Lung (tissue), 12 donors: Measurements from ENCODE around the gene FUT8. TPM values are rescaled to one million over a fixed set of nuclear protein-coding genes. Genes with fewer than 3 reads are reported as not detected.

Experiments
- ATAC-seq: fragments of 200-7000 bp; cut with Tn5 transposase; one replicate; pipeline ENCODE4 v1.9.1; 2020; ENCODE audit warnings: moderate number of reproducible peaks; ENCODE audit not compliant: insufficient read depth, low FRiP score
- DNase-seq, 3 donors: peaks; one replicate each; pipeline ENCODE4 v3.0.0-alpha.2; 2013 to 2017
- H3K27ac ChIP-seq, 2 donors: one replicate each; pipeline ENCODE4 v1.5.1; 2013; ENCODE audit warnings: mild to moderate bottlenecking in 2 of 2, moderate library complexity in 2 of 2, control low read depth in 1 of 2, inconsistent platforms in 1 of 2, low read depth in 1 of 2, low read length in 1 of 2
- H3K27me3 ChIP-seq, 3 donors: one replicate each; pipeline ENCODE4 v1.5.1; 2013; ENCODE audit warnings: low read length in 2 of 3; ENCODE audit not compliant: control insufficient read depth in 3 of 3, insufficient read depth in 3 of 3
- H3K36me3 ChIP-seq, 4 donors: one replicate each; pipeline ENCODE4 v1.5.1; 2013; ENCODE audit warnings: low read length in 4 of 4, mild to moderate bottlenecking in 1 of 4, moderate library complexity in 1 of 4; ENCODE audit not compliant: control insufficient read depth in 4 of 4, insufficient read depth in 4 of 4
- H3K4me1 ChIP-seq, 5 donors: one replicate each; pipeline ENCODE4 v1.5.1; 2013; ENCODE audit warnings: low read length in 5 of 5, mild to moderate bottlenecking in 2 of 5, moderate library complexity in 1 of 5; ENCODE audit not compliant: control insufficient read depth in 5 of 5, insufficient read depth in 5 of 5
- H3K4me3 ChIP-seq: one replicate; pipeline ENCODE4 v1.5.1; 2013; ENCODE audit warnings: mild to moderate bottlenecking, control low read depth, moderate library complexity
- H3K9ac ChIP-seq, 2 donors: one replicate each; pipeline ENCODE4 v1.5.1; 2013; ENCODE audit warnings: low read length in 2 of 2, control low read depth in 1 of 2; ENCODE audit not compliant: insufficient read depth in 1 of 2
- H3K9me3 ChIP-seq, 4 donors: one replicate each; pipeline ENCODE4 v1.5.1; 2013; ENCODE audit warnings: low read length in 3 of 4, mild to moderate bottlenecking in 1 of 4, moderate library complexity in 1 of 4; ENCODE audit not compliant: control insufficient read depth in 4 of 4, insufficient read depth in 3 of 4
- WGBS, 2 donors: extraction: QIAGEN DNeasy Blood & Tissue Kit; methylation state at CpG; one replicate each; pipeline ENCODE4 v1.1.7; 2013; 5-methylcytosine and 5-hydroxymethylcytosine counted together
- polyA plus RNA-seq, 2 donors: library from polyadenylated mRNA; stranded (reverse); fragments of 200-250 nt; gene quantifications; one replicate each; pipeline ENCODE4 v1.2.1, GENCODE V29; 2013
- total RNA-seq, 2 donors: library from RNA; depleted of rRNA in 1 of 2; stranded (reverse); fragments of >200 nt in 1 of 2; gene quantifications; one replicate each; pipeline ENCODE4 v1.2.1, GENCODE V29; 2014 to 2021
- TF ChIP-seq, protein P1 (sequence below): IDR thresholded peaks from 2 replicates; pipeline ENCODE4 v1.5.1; 2012; ENCODE audit warnings: mild to moderate bottlenecking; ENCODE audit errors: control extremely low read depth, extremely low read depth
- donor health status: control.
- donor health status: control.
- donor health status: Bipolar disorder and iron deficiency.
- donor health status: healthy.
- donor health status: DM: yes; HTN: yes; CAD: no.

FUT8 gene
- total and polyA plus RNA-seq, 4 donors, result 9.9 to 98.5 (median 25.8) TPM

DNA sequence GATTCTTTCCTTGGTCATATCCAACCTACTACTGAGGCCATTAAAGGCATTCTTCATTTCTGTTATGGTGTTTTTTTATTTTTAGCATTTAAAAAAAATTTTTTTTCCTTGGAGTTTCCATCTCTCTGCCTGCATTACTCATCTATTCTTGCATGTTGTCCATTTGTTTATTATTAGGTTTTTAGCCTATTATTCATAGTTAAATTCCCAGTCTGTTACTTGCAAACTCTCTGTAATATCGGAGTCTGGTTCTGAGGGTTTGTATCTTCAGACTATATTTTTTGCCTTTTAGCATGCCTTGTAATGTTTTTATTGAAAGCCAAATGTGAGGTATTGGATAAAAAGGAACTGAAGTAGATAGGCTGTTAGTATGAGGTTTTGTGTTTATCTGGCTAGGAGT lies 284.3 kb downstream of the FUT8 start:
- TF ChIP-seq, protein P1, sequence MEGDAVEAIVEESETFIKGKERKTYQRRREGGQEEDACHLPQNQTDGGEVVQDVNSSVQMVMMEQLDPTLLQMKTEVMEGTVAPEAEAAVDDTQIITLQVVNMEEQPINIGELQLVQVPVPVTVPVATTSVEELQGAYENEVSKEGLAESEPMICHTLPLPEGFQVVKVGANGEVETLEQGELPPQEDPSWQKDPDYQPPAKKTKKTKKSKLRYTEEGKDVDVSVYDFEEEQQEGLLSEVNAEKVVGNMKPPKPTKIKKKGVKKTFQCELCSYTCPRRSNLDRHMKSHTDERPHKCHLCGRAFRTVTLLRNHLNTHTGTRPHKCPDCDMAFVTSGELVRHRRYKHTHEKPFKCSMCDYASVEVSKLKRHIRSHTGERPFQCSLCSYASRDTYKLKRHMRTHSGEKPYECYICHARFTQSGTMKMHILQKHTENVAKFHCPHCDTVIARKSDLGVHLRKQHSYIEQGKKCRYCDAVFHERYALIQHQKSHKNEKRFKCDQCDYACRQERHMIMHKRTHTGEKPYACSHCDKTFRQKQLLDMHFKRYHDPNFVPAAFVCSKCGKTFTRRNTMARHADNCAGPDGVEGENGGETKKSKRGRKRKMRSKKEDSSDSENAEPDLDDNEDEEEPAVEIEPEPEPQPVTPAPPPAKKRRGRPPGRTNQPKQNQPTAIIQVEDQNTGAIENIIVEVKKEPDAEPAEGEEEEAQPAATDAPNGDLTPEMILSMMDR, result no peak
- WGBS, 2 donors, result 91 to 97% methylated on average over 1 of the region's 1 CpG
- ATAC-seq (no peak), DNase-seq (no peak)
- no peaks in the 10 kb centered on the region for H3K36me3 ChIP-seq
- no peak overlapping the region for H3K27ac ChIP-seq
- no peaks in the 10 kb centered on the region for H3K4me1 ChIP-seq
- H3K27me3 ChIP-seq, result no peaks in the 10 kb centered on the region
- H3K9ac ChIP-seq, result no peak overlapping the region
- no peaks in the 10 kb centered on the region for H3K9me3 ChIP-seq
- no peak overlapping the region for H3K4me3 ChIP-seq

DNA sequence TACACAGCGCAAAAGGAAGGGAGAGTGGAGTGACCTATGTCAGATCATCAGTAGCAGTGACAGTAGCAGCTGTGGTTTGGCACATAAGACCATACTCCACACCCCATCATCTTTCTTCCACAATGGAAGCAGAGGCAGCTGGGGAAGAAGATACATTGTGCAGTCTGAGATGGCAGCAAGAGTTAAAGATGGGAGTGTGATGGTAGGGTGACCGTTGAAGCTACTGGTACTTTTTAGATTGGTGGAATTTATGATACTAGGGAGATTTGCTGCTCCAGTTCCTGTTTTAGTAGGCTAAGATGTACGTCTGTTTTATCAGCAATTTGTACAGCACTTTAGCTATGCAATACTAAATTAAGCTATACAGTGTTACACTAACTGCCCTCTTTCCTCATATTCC lies 291.0 kb downstream of the FUT8 start:
- WGBS, 2 donors, result 58 to 71% methylated on average over 3 of the region's 3 CpGs
- ATAC-seq, result no peak
- TF ChIP-seq, protein P1, result no peak

DNA sequence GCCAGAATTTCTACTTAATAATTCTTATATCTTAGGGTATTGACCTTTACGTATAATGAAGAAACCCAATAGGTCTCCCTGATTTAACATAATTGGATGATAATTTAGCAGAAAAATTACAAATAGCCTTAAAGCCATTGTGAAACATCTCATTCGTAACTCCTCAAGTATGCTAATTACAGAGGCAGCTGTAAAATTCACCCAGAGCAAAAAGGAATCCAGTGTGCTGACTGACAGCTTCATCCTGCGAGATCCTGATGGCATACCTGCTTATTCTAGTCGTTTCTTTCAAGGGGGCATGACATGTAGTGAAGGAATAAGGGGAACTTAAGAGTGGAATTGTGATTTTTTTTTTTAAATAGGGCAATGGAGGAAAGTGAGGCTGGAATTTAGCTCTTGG lies 291.5 kb downstream of the FUT8 start:
- no peak overlapping the region for H3K27ac ChIP-seq
- H3K4me1 ChIP-seq, result peaks cover 0 to 10% (median 4%) of the 10 kb centered on the region in 5 donors
- DNase-seq, result peak in 2 of 3 donors; percentile 36 to 62
- no peaks in the 10 kb centered on the region for H3K27me3 ChIP-seq
- H3K9ac ChIP-seq, result no peak overlapping the region
- peaks cover 0 to 4% (median under 1%) of the 10 kb centered on the region in 4 donors for H3K9me3 ChIP-seq
- H3K4me3 ChIP-seq, result no peak overlapping the region
- ATAC-seq, result no peak
- WGBS, 2 donors, result 78 to 79% methylated on average over 4 of the region's 4 CpGs
- TF ChIP-seq, protein P1, result no peak
- H3K36me3 ChIP-seq, result peaks cover 0 to 2% (median 0%) of the 10 kb centered on the region in 4 donors

More for the DNA sequence above, 291.0 kb downstream of the FUT8 start:
- Histone ChIP-seq H3K27me3 (no peaks in the 10 kb centered on the region), H3K27ac (no peak overlapping the region), H3K9ac (no peak overlapping the region), H3K9me3 (peaks cover 0 to 4% (median 0%) of the 10 kb centered on the region in 4 donors), H3K4me3 (no peak overlapping the region), H3K4me1 (peaks cover 0 to 10% (median 4%) of the 10 kb centered on the region in 5 donors), H3K36me3 (peaks cover 0 to under 1% (median 0%) of the 10 kb centered on the region in 4 donors)
- DNase-seq, result peak in 1 of 3 donors; percentile 30

DNA sequence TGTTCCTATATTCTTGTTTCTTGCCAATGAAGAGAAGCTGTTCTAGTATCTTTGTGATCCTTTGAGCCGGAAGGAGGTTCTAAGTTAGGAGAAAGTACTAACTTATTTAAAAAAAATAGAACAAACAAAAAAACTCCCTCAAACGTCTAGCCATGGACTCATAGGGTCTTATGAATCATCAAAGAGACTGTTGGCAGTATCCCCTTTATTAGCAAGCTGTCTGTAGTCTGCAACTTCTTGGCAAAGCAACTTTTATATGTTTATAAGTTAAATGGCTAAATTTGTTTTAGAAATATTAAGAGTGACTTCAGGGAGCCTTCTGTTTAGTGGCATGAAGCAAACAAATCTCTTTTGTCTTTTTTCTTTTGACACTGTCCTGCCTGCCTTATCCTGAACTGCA lies 291.9 kb downstream of the FUT8 start:
- no peak overlapping the region for H3K9ac ChIP-seq
- H3K9me3 ChIP-seq, result peaks cover 0 to 4% (median under 1%) of the 10 kb centered on the region in 4 donors
- peaks cover 0 to 2% (median 0%) of the 10 kb centered on the region in 4 donors for H3K36me3 ChIP-seq
- DNase-seq (peak in 2 of 3 donors; percentile 71 to 83), ATAC-seq (no peak)
- H3K4me1 ChIP-seq, result peaks cover 0 to 10% (median 4%) of the 10 kb centered on the region in 5 donors
- WGBS, 2 donors, result 61 to 80% methylated on average over 2 of the region's 2 CpGs
- TF ChIP-seq, protein P1, result no peak
- H3K27ac ChIP-seq, result no peak overlapping the region
- no peaks in the 10 kb centered on the region for H3K27me3 ChIP-seq
- no peak overlapping the region for H3K4me3 ChIP-seq
